Gastroesophageal sphincter (tissue), 4 donors: ENCODE measurements around the gene TSPEAR. TPM values are rescaled to one million over a fixed set of nuclear protein-coding genes. Genes with fewer than 3 reads are reported as not detected.
"Not testable (repeated sequence)": the region's sequence is repeated elsewhere in the genome, so short reads cannot be mapped to it uniquely, and the experiment has no call there.

ENCODE experiments used
- ATAC-seq: fragments of 150-250 bp; one replicate; pipeline ENCODE4 v1.9.1; 2016; ENCODE audit warnings: mild to moderate bottlenecking, moderate library complexity
- H3K27ac ChIP-seq, 4 donors: fragments of 200-600 bp; sonication (generic) in 3 of 4; 1 replicate in 3 of 4; 2 replicates in 1 of 4; pipeline ENCODE4 v1.5.1; 2016 to 2019
- H3K27me3 ChIP-seq: fragments of 200-600 bp; sonication (generic); one replicate; pipeline ENCODE4 v1.5.1; 2019
- H3K36me3 ChIP-seq, 2 donors: fragments of 200-600 bp; sonication (generic); one replicate each; pipeline ENCODE4 v1.5.1; 2019; ENCODE audit warnings: control low read depth in 1 of 2
- H3K4me1 ChIP-seq, 3 donors: fragments of 200-600 bp; sonication (generic); 1 replicate in 2 of 3; 2 replicates in 1 of 3; pipeline ENCODE4 v1.5.1; 2016 to 2019; ENCODE audit warnings: control low read depth in 2 of 3
- H3K4me3 ChIP-seq, 2 donors: fragments of 200-600 bp; sonication (generic); one replicate each; pipeline ENCODE4 v1.5.1; 2019; ENCODE audit warnings: mild to moderate bottlenecking in 1 of 2, moderate library complexity in 1 of 2
- H3K9me3 ChIP-seq, 3 donors: fragments of 200-600 bp; sonication (generic); one replicate each; pipeline ENCODE4 v1.5.1; 2017 to 2019; ENCODE audit warnings: control low read depth in 2 of 3
- EP300 ChIP-seq: sonication (generic); formaldehyde crosslinking; IDR thresholded peaks from one replicate; pipeline ENCODE4 v1.6.1; 2017; ENCODE audit warnings: antibody characterized with exemption, mild to moderate bottlenecking
- POLR2A ChIP-seq, 2 donors: fragments of 450-650 bp; IDR thresholded peaks; one replicate each; pipeline ENCODE4 v1.6.1; 2017; ENCODE audit warnings: antibody characterized with exemption in 2 of 2, mild to moderate bottlenecking in 2 of 2, moderate library complexity in 1 of 2
- POLR2AphosphoS5 ChIP-seq: sonication (generic); formaldehyde crosslinking; IDR thresholded peaks from one replicate; pipeline ENCODE4 v1.6.1; 2017; ENCODE audit warnings: antibody characterized with exemption
- WGBS, 2 donors: methylation state at CpG; one replicate each; pipeline ENCODE4 v1.1.5; 2018; ENCODE audit warnings: low coverage in 1 of 2; 5-methylcytosine and 5-hydroxymethylcytosine counted together
- total RNA-seq, 4 donors: library from RNA; depleted of rRNA; stranded (reverse); fragments of >200 nt; gene quantifications; one replicate each; pipeline ENCODE4 v1.1.0, GENCODE V29; 2016
- TF ChIP-seq, protein P1 (sequence below), 4 experiments: fragments of 200-600 bp in 2 of 4; fragments of 450-650 bp in 2 of 4; sonication (generic) in 1 of 4; IDR thresholded peaks; one replicate each; pipeline ENCODE4 v1.5.1; 2017 to 2019; ENCODE audit warnings: antibody characterized with exemption in 4 of 4, mild to moderate bottlenecking in 2 of 4, moderate library complexity in 2 of 4

The TSPEAR gene
- total RNA-seq, 4 donors from 2014 or later: not detected

DNA sequence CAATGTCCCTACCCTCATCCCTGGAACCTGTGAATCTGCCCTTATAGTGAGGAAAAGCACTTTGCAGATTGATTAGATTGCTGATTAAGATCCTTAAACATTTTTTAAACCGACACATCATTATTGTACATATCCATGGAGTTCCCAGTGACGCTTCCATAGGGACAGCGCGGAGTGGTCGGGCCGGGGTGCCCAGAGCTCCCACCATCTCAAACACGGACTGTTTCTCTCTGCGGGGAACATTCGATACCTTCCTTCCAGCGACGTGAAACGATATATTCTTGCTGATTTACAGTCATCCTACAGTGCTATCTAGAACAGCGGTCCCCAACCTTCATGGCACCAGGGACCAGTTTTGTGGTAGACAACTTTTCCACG is 10.4 kb downstream of the TSPEAR start:
- ATAC-seq: no peak
- Histone ChIP-seq H3K9me3 (no peaks in the 10 kb centered on the region), H3K4me3 (no peak overlapping the region), H3K27ac (no peak overlapping the region), H3K27me3 (peaks cover 98% of the 10 kb centered on the region), H3K36me3 (no peaks in the 10 kb centered on the region), H3K4me1 (no peaks in the 10 kb centered on the region)
- TF ChIP-seq POLR2AphosphoS5: no peak
- TF ChIP-seq, protein P1, sequence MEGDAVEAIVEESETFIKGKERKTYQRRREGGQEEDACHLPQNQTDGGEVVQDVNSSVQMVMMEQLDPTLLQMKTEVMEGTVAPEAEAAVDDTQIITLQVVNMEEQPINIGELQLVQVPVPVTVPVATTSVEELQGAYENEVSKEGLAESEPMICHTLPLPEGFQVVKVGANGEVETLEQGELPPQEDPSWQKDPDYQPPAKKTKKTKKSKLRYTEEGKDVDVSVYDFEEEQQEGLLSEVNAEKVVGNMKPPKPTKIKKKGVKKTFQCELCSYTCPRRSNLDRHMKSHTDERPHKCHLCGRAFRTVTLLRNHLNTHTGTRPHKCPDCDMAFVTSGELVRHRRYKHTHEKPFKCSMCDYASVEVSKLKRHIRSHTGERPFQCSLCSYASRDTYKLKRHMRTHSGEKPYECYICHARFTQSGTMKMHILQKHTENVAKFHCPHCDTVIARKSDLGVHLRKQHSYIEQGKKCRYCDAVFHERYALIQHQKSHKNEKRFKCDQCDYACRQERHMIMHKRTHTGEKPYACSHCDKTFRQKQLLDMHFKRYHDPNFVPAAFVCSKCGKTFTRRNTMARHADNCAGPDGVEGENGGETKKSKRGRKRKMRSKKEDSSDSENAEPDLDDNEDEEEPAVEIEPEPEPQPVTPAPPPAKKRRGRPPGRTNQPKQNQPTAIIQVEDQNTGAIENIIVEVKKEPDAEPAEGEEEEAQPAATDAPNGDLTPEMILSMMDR (IDR thresholded peaks at IDR 0.05): no peak
- 70 to 81% methylated on average over 9 to 14 of the region's 14 CpGs for WGBS, 2 donors

DNA sequence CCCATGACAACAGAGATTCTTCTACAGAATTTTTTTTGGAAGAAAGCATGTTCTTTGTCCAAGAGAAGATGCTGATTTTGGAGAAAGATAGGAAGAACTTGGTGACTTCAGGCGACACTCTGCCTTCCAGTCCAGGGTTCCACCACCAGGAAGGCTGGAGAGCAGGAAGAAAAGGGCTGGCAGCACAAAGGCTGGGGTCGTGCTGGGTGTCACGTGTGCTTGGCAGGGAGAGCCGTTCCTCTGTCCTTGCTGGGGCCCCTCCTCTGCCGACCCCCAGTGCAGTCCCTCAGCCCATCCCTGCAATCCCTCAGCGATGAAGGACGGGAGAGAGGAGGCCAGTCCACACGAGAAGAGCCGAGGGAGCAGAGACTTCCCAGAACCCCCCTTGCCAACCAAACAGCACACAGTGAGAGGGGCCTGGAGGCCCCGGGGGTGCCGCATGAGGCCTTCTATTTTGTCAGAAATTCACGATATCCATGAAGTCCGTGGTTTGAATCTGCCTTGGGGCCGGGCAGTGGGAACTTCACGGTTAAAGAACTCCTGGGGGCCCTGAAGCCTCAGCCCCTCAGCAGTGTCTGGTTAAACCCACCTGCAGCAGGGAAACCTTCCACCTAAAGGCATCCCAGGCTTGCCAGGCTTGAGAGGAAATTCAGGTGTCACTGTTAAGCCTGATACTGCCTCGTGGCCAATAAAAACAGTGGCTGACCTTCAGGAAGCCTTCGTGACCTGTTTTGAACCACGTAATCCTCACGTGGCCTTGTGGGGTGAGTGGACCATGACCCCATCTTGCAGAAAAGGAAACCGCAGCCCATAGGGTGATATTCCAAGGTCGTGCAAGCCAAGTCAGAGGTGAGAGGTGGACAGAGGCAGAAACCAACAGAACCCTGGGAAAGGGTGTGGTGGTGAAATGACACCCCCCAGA is 11.0 kb downstream of the TSPEAR start:
- TF ChIP-seq, protein P1 (IDR thresholded peaks at IDR 0.05): no peak
- no peak for TF ChIP-seq POLR2AphosphoS5
- no peak for TF ChIP-seq EP300
- TF ChIP-seq POLR2A (IDR thresholded peaks at IDR 0.05): no peak
- WGBS, 2 donors: 60 to 77% methylated on average over 4 to 7 of the region's 21 CpGs
- no peak overlapping the region for H3K27ac ChIP-seq
- H3K9me3 ChIP-seq: no peaks in the 10 kb centered on the region
- no peak for ATAC-seq
- peaks cover 98% of the 10 kb centered on the region for H3K27me3 ChIP-seq
- H3K4me3 ChIP-seq: no peak overlapping the region
- H3K36me3 ChIP-seq: no peaks in the 10 kb centered on the region
- H3K4me1 ChIP-seq: no peaks in the 10 kb centered on the region

DNA sequence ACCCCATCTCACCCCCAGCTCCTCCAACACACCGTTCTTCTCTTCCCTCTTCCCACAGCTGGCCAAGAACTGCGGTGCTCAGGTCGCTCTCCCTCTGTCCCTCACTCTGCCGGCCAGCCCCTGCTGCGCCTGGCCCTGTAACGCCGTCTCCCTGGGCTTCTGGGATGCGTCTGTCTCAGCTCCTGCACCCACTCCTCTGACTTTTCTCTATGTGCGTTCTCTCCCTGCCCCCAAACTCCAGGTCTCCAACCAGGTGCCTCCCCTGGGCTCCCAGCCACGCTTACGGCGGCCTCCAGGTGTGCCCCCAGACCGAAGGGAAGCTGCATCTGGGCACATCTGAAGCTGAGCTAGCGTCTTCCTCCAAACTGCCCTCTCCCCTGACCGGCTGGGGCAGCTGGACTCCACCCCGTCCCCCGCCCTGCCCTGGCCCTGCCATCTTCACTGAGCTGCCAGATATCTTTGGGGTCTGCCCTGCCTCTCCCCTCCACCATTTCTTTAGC is 11.8 kb downstream of the TSPEAR start:
- H3K27ac ChIP-seq: no peak overlapping the region
- TF ChIP-seq EP300 (no peak), POLR2A (IDR thresholded peaks at IDR 0.05) (no peak), POLR2AphosphoS5 (no peak)
- TF ChIP-seq, protein P1 (IDR thresholded peaks at IDR 0.05): no peak
- H3K36me3 ChIP-seq: no peaks in the 10 kb centered on the region
- peaks cover 98% of the 10 kb centered on the region for H3K27me3 ChIP-seq
- no peak for ATAC-seq
- H3K9me3 ChIP-seq: peaks cover 0 to 7% (median 0%) of the 10 kb centered on the region in 3 donors
- WGBS, 2 donors: 36 to 49% methylated on average over 3 to 8 of the region's 17 CpGs
- no peak overlapping the region for H3K4me3 ChIP-seq
- no peaks in the 10 kb centered on the region for H3K4me1 ChIP-seq

DNA sequence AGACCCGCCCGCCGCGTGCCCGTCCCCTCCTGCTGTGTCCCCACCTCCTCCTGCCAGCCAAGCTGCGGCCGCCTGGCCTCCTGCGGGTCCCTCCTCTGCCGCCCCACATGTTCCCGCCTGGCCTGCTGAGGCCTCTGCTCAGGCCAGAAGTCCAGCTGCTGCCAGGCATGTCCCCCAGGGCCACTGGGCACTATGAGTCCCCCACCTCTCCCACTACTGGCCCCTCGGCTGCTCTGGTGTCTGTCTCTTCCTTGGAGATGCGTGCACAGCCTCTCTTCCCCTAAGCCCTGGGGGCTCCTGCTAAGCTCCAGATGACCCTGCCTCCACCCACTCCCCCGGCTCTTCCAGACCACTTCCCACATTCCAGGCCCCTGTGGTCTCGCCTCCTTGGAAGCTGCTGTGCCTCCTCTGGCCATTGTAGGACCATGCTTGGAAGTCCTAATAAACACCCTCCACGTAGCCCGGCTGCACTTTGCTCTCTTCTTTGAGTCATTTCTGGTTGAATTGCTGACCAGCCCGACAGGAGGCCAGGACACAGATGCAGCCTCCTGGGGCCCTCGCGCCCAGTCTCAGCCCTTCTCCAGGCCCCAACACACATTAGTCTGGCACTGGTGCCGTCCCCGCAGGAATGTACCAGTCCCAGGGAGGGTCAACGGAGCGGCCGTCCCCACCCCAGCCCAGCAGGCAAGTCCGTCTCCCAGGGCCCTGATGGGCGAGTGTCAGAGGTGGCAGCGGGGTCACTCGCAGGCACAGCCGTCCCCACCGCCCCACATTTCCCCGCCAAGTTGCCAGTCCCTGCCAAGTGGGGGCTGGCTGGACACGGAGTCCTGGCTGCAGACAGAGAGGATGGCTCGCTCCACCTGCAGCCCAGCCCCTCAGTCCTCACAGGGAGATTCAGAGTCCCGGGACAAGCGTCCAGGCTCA is 13.3 kb downstream of the TSPEAR start:
- H3K36me3 ChIP-seq: no peaks in the 10 kb centered on the region
- H3K4me1 ChIP-seq: no peaks in the 10 kb centered on the region
- H3K27me3 ChIP-seq: peaks cover 83% of the 10 kb centered on the region
- H3K9me3 ChIP-seq: peaks cover 0 to 22% (median 0%) of the 10 kb centered on the region in 3 donors
- no peak for ATAC-seq
- no peak overlapping the region for H3K4me3 ChIP-seq
- WGBS, 2 donors: 0% methylated on average over 2 of the region's 35 CpGs; no CpG with 5 or more reads in 1 of the 2 donors
- TF ChIP-seq EP300 (no peak), POLR2A (IDR thresholded peaks at IDR 0.05) (no peak), POLR2AphosphoS5 (no peak)
- TF ChIP-seq, protein P1 (IDR thresholded peaks at IDR 0.05): no peak
- no peak overlapping the region for H3K27ac ChIP-seq

DNA sequence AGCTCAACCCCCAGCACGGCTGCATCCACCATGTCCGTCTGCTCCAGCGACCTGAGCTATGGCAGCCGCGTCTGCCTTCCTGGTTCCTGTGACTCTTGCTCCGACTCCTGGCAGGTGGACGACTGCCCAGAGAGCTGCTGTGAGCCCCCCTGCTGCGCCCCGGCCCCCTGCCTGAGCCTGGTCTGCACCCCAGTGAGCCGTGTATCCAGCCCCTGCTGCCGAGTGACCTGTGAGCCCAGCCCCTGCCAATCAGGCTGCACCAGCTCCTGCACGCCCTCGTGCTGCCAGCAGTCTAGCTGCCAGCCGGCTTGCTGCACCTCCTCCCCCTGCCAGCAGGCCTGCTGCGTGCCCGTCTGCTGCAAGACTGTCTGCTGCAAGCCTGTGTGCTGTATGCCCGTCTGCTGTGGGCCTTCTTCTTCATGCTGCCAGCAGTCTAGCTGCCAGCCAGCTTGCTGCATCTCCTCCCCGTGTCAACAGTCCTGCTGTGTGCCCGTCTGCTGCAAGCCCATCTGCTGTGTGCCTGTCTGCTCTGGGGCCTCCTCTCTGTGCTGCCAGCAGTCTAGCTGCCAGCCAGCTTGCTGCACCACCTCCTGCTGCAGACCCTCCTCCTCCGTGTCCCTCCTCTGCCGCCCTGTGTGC is 14.1 kb downstream of the TSPEAR start, which contains the start of gene KRTAP10-12:
TSS of gene KRTAP10-12 (plus strand) at position 1 of the 639 bp plus-strand sequence. CDS start at position 31, 30 bp downstream.
- ATAC-seq, H3K4me3 ChIP-seq, H3K27ac ChIP-seq, H3K4me1 ChIP-seq, H3K36me3 ChIP-seq: not testable (repeated sequence)
- 30 to 31% methylated on average over 3 to 7 of the region's 21 CpGs for WGBS, 2 donors
- peaks cover 75% of the 10 kb centered on the region for H3K27me3 ChIP-seq
- H3K9me3 ChIP-seq: peaks cover 0 to 30% (median 0%) of the 10 kb centered on the region in 3 donors
